HepG2 (cell line): ENCODE measurements around the gene OTOP3. TPM values are rescaled to one million over a fixed set of nuclear protein-coding genes. Genes with fewer than 3 reads are reported as not detected.

ENCODE experiments used
- AGO1 ChIP-seq: fragments of 200-400 bp; formaldehyde crosslinking; IDR thresholded peaks from 2 replicates; pipeline ENCODE4 v1.6.1; 2017; ENCODE audit warnings: mild to moderate bottlenecking, low read depth, low read length, moderate library complexity; ENCODE audit not compliant: poor library complexity, severe bottlenecking
- ATF3 ChIP-seq: sonication (generic); formaldehyde crosslinking; IDR thresholded peaks from 2 replicates; pipeline ENCODE4 v1.4.0; 2020; ENCODE audit warnings: missing genetic modification reagents
- DR1 ChIP-seq: sonication (generic); formaldehyde crosslinking; IDR thresholded peaks from 2 replicates; pipeline ENCODE4 v1.8.0; 2021; ENCODE audit warnings: mild to moderate bottlenecking, missing genetic modification reagents, inconsistent platforms
- FOXK1 ChIP-seq: sonication (generic); formaldehyde crosslinking; IDR thresholded peaks from 2 replicates; pipeline ENCODE4 v1.4.0; 2020; ENCODE audit warnings: low read depth, missing genetic modification reagents, borderline replicate concordance
- GATAD1 ChIP-seq: IDR thresholded peaks from 2 replicates; pipeline ENCODE4 v1.6.1; 2016; ENCODE audit warnings: missing genetic modification reagents, missing compliant biosample characterization
- MAX ChIP-seq: IDR thresholded peaks from 2 replicates; pipeline ENCODE4 v1.6.1; 2012; ENCODE audit warnings: inconsistent platforms
- NCOA5 ChIP-seq: sonication (generic); formaldehyde crosslinking; IDR thresholded peaks from 2 replicates; pipeline ENCODE4 v1.4.0; 2020; ENCODE audit warnings: missing genetic modification reagents
- NFE2 ChIP-seq: sonication (generic); formaldehyde crosslinking; IDR thresholded peaks from 2 replicates; pipeline ENCODE4 v1.4.0; 2020; ENCODE audit warnings: missing genetic modification reagents
- NFYB ChIP-seq: sonication (generic); formaldehyde crosslinking; IDR thresholded peaks from 2 replicates; pipeline ENCODE4 v1.4.0; 2020; ENCODE audit warnings: missing genetic modification reagents
- NFYC ChIP-seq: IDR thresholded peaks from 2 replicates; pipeline ENCODE4 v1.6.1; 2016; ENCODE audit warnings: missing genetic modification reagents, missing compliant biosample characterization
- PHF20 ChIP-seq: sonication (generic); formaldehyde crosslinking; IDR thresholded peaks from 2 replicates; pipeline ENCODE4 v1.5.0; 2020; ENCODE audit warnings: mild to moderate bottlenecking, missing genetic modification reagents
- PITX1 ChIP-seq: sonication (generic); formaldehyde crosslinking; IDR thresholded peaks from 2 replicates; pipeline ENCODE4 v1.5.1; 2020; ENCODE audit warnings: mild to moderate bottlenecking, missing genetic modification reagents
- RBM39 ChIP-seq: fragments of 200-400 bp; formaldehyde crosslinking; IDR thresholded peaks from one replicate; pipeline ENCODE4 v1.6.1; 2018; ENCODE audit warnings: antibody characterized with exemption, mild to moderate bottlenecking, low read depth, low read length; ENCODE audit not compliant: poor library complexity, severe bottlenecking
- RORA ChIP-seq: sonication (generic); formaldehyde crosslinking; IDR thresholded peaks from 2 replicates; pipeline ENCODE4 v1.5.0; 2020; ENCODE audit warnings: mild to moderate bottlenecking, missing genetic modification reagents, moderate library complexity
- SATB2 ChIP-seq: sonication (generic); formaldehyde crosslinking; IDR thresholded peaks from 2 replicates; pipeline ENCODE4 v1.5.0; 2020; ENCODE audit warnings: missing genetic modification reagents
- SIN3B ChIP-seq: fragments of 150-350 bp; IDR thresholded peaks from 2 replicates; pipeline ENCODE4 v1.6.1; 2014; ENCODE audit warnings: low read length
- SRSF4 ChIP-seq: fragments of 200-400 bp; formaldehyde crosslinking; IDR thresholded peaks from one replicate; pipeline ENCODE4 v1.6.1; 2018; ENCODE audit warnings: mild to moderate bottlenecking, low read depth, low read length, moderate library complexity; ENCODE audit not compliant: poor library complexity, severe bottlenecking
- STAG1 ChIP-seq: sonication (generic); formaldehyde crosslinking; IDR thresholded peaks from 2 replicates; pipeline ENCODE4 v1.4.0; 2020; ENCODE audit warnings: missing genetic modification reagents
- ZNF143 ChIP-seq: sonication (generic); formaldehyde crosslinking; IDR thresholded peaks from 2 replicates; pipeline ENCODE4 v1.4.0; 2020; ENCODE audit warnings: missing genetic modification reagents
- ZNF264 ChIP-seq: sonication (generic); formaldehyde crosslinking; IDR thresholded peaks from 2 replicates; pipeline ENCODE4 v1.4.0; 2020; ENCODE audit warnings: missing genetic modification reagents
- ZNF282 ChIP-seq: fragments of 450-650 bp; IDR thresholded peaks from 2 replicates; pipeline ENCODE4 v1.6.1; 2018; ENCODE audit not compliant: partially characterized antibody
- ZNF530 ChIP-seq: sonication (generic); formaldehyde crosslinking; IDR thresholded peaks from 2 replicates; pipeline ENCODE4 v1.5.0; 2020; ENCODE audit warnings: low read depth, mild to moderate bottlenecking, missing genetic modification reagents
- ZNF556 ChIP-seq: sonication (generic); formaldehyde crosslinking; IDR thresholded peaks from 2 replicates; pipeline ENCODE4 v1.4.0; 2020; ENCODE audit warnings: mild to moderate bottlenecking, missing genetic modification reagents, borderline replicate concordance
- ZNF558 ChIP-seq: sonication (generic); formaldehyde crosslinking; IDR thresholded peaks from 2 replicates; pipeline ENCODE4 v1.9.0; 2022; ENCODE audit warnings: mild to moderate bottlenecking, missing genetic modification reagents, borderline replicate concordance
- ZNF614 ChIP-seq: IDR thresholded peaks from 2 replicates; pipeline ENCODE4 v1.6.1; 2018; ENCODE audit warnings: missing biosample characterization, missing genetic modification reagents, inconsistent platforms, borderline replicate concordance
- ZNF619 ChIP-seq: sonication (generic); formaldehyde crosslinking; IDR thresholded peaks from 2 replicates; pipeline ENCODE4 v1.4.0; 2020; ENCODE audit warnings: mild to moderate bottlenecking, missing genetic modification reagents
- ZNF644 ChIP-seq: IDR thresholded peaks from 2 replicates; pipeline ENCODE4 v1.6.1; 2016; ENCODE audit warnings: low read depth
- ZNF724P ChIP-seq: sonication (generic); formaldehyde crosslinking; IDR thresholded peaks from 2 replicates; pipeline ENCODE4 v1.8.0; 2022; ENCODE audit warnings: missing genetic modification reagents, borderline replicate concordance
- ZNF776 ChIP-seq: sonication (generic); formaldehyde crosslinking; IDR thresholded peaks from 2 replicates; pipeline ENCODE4 v1.4.0; 2020; ENCODE audit warnings: mild to moderate bottlenecking, missing genetic modification reagents
- ZNF800 ChIP-seq: sonication (generic); formaldehyde crosslinking; IDR thresholded peaks from 2 replicates; pipeline ENCODE4 v1.4.0; 2020; ENCODE audit warnings: missing genetic modification reagents
- ZSCAN20 ChIP-seq: sonication (generic); formaldehyde crosslinking; IDR thresholded peaks from 2 replicates; pipeline ENCODE4 v1.4.0; 2020; ENCODE audit warnings: missing genetic modification reagents, mild to moderate bottlenecking, borderline replicate concordance
- polyA plus RNA-seq, 8 experiments: library from polyadenylated mRNA; depleted of rRNA in 3 of 8; stranded (reverse) in 7 of 8; unstranded in 1 of 8; fragments of >200 nt; fragmentation: Illumina TruSeq in 4 of 8; extraction: Trizol in 4 of 8; gene quantifications; 2 replicates each; pipeline versions ENCODE4 v1.2.1 to v1.2.3, GENCODE V29; 2011 to 2016; ENCODE audit warnings: low read depth in 4 of 8, missing spikeins in 1 of 8, mixed read lengths in 1 of 8; ENCODE audit not compliant: insufficient read depth in 1 of 8
- total RNA-seq, 5 experiments: library from RNA; depleted of rRNA; stranded (reverse); fragments of >200 nt; fragmentation: Illumina TruSeq; extraction: Trizol; gene quantifications; 2 replicates each; pipeline ENCODE4 v1.2.3, GENCODE V29; 2016; ENCODE audit warnings: low read depth in 1 of 5

OTOP3 gene
- total and polyA plus RNA-seq, 2 of the 13 experiments (the other 11 are each of a cell fraction or from before 2014, with no cell fraction given) = not detected

- TF ChIP-seq RBM39 (no peak), ZNF143 (CRISPR knock-in tag) (no peak; the same call in 1 of the 2 replicates), SIN3B (no peak), NFE2 (no peak), ZNF724P (CRISPR knock-in tag) (no peak; the same call in 1 of the 2 replicates), ZNF264 (0 out of 2 replicates have a peak, but pooled peaks have one; percentile 44), PITX1 (no peak), ZNF619 (no peak), FOXK1 (CRISPR knock-in tag) (peak; percentile 53; the same call in 1 of the 2 replicates), ZNF614 (no peak), MAX (peak; percentile 66), PHF20 (CRISPR knock-in tag) (no peak), ZNF556 (CRISPR knock-in tag) (no peak), ZNF776 (CRISPR knock-in tag) (no peak), RORA (CRISPR knock-in tag) (no peak), ZNF530 (no peak), NFYB (no peak), ZSCAN20 (0 out of 2 replicates have a peak, but pooled peaks have one; percentile 80), NCOA5 (CRISPR knock-in tag) (no peak), AGO1 (no peak), SRSF4 (no peak), ATF3 (no peak; the same call in 1 of the 2 replicates), SATB2 (no peak), ZNF800 (CRISPR knock-in tag) (peak; percentile 88; the same call in 1 of the 2 replicates), DR1 (CRISPR knock-in tag) (no peak), GATAD1 (CRISPR knock-in tag) (peak; percentile 60), STAG1 (CRISPR knock-in tag) (no peak), ZNF644 (CRISPR knock-in tag) (0 out of 2 replicates have a peak, but pooled peaks have one; percentile 25), NFYC (no peak), ZNF558 (CRISPR knock-in tag) (no peak), ZNF282 (no peak)
Measured at GRCh38 chr17:74972107-74972972, 36.6 kb downstream of the OTOP3 start, which contains the start of gene HID1 (continued).
